ENCODE results near the gene TMF1.

DNA sequence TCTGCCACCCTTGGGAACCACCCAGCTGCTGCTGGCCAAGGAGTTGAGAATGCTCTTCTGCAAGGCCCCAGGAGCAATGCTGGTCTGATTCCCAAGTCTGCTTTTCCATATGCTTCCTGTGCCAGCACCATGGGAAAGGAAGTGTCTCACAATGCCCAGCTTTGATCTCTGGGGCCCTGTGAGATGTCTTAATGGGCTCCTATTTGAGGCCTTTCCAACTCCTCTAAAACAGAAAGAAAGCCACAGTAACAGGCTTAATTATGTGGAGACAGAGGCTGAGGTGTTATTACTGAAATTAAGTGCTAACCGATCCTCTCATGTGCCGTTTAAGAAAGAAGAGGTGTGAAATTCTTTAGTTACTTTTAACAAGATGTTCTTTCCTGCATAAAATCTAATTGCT is 43.2 kb downstream of the TMF1 start:
- TF ChIP-seq POLR2A (IDR thresholded peaks at IDR 0.05; ENCODE audit: low read length) (no peak), GATA1 (IDR thresholded peaks at IDR 0.05; ENCODE audit: low read depth, low read length) (no peak)
